Gastrocnemius medialis (tissue), 4 donors: Measurements from ENCODE around the gene CCT7.

Source experiments
- POLR2A ChIP-seq, 2 donors: fragments of 450-650 bp; IDR thresholded peaks; one replicate each; pipeline ENCODE4 v1.6.1; 2017; ENCODE audit warnings: antibody characterized with exemption in 2 of 2, mild to moderate bottlenecking in 2 of 2, moderate library complexity in 2 of 2
- TF ChIP-seq, protein P1 (sequence below), 5 experiments: fragments of 450-650 bp in 3 of 5; fragments of 200-600 bp in 2 of 5; sonication (generic) in 2 of 5; IDR thresholded peaks in 4 of 5; conservative IDR thresholded peaks in 1 of 5; 1 replicate in 4 of 5; 2 replicates in 1 of 5; pipeline ENCODE4 v1.5.1; 2016 to 2019; ENCODE audit warnings: antibody characterized with exemption in 5 of 5, mild to moderate bottlenecking in 3 of 5, moderate library complexity in 3 of 5

DNA sequence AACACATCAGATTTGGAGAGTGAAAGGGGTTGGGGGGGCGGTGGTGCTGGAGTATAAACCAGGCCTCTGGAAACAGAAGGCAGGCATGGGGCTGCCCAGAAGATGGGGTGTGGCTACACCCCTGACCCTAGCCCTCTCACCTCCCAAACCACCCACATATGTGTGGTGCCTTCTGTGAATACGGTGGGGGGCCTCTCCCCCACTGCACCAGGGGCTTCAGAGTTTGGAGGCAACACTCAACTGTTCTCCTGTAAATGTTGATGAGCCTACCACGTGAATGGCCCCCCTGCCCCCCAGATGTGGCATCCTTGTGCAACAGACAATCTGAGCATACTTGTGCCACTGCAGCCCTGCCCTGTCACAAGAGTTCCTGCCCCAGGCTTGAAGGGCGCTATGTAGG lies 30.7 kb downstream of the CCT7 start:
- TF ChIP-seq, protein P1, sequence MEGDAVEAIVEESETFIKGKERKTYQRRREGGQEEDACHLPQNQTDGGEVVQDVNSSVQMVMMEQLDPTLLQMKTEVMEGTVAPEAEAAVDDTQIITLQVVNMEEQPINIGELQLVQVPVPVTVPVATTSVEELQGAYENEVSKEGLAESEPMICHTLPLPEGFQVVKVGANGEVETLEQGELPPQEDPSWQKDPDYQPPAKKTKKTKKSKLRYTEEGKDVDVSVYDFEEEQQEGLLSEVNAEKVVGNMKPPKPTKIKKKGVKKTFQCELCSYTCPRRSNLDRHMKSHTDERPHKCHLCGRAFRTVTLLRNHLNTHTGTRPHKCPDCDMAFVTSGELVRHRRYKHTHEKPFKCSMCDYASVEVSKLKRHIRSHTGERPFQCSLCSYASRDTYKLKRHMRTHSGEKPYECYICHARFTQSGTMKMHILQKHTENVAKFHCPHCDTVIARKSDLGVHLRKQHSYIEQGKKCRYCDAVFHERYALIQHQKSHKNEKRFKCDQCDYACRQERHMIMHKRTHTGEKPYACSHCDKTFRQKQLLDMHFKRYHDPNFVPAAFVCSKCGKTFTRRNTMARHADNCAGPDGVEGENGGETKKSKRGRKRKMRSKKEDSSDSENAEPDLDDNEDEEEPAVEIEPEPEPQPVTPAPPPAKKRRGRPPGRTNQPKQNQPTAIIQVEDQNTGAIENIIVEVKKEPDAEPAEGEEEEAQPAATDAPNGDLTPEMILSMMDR (IDR thresholded peaks at IDR 0.05 in 4 of 5, conservative IDR thresholded peaks at IDR 0.05 in 1 of 5): no peak
- no peak for TF ChIP-seq POLR2A (IDR thresholded peaks at IDR 0.05)
